ENCODE results near the gene PRUNE1. TPM values are rescaled to one million over a fixed set of nuclear protein-coding genes. Genes with fewer than 3 reads are reported as not detected.

The PRUNE1 gene
- polyA plus RNA-seq, 4 donors = 15.1 to 31.6 (median 15.6) TPM

DNA sequence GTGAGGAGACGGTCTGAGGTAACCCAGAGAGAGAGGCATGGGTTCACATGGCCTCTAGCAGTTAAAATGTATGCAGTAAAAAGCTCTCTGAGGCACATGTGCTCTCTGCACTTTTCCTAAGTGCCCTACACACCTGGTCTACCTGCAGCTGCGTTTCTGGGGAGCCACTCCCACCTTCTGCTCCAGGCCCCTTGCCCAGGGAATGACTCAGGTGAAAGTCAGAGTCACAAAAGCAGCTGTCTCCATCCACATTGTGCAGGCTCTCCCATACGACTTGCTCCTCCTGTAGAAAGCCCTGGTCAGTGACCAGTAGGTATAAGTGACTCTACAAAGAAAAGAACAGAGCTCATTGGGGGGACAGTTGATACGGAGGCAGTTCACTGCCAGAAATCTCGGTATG is 10.3 kb upstream of the PRUNE1 start:
- Histone ChIP-seq H3K4me1 (ENCODE audit: control insufficient read depth in 3 of 3, insufficient read depth in 2 of 3, low read depth in 1 of 3, low read length in 2 of 3) (peaks cover 0 to 4% (median 0%) of the 10 kb centered on the region in 3 donors), H3K36me3 (ENCODE audit: control insufficient read depth in 3 of 3, insufficient read depth in 2 of 3, low read depth in 1 of 3, low read length in 3 of 3) (peaks cover 4 to 62% (median 7%) of the 10 kb centered on the region in 3 donors), H3K27me3 (ENCODE audit: control insufficient read depth in 3 of 3, insufficient read depth in 3 of 3, low read length in 3 of 3) (no peaks in the 10 kb centered on the region), H3K9me3 (ENCODE audit: control insufficient read depth in 2 of 2, insufficient read depth in 1 of 2, low read depth in 1 of 2, low read length in 1 of 2) (no peaks in the 10 kb centered on the region), H3K4me3 (ENCODE audit: low read depth in 1 of 3, low read length in 3 of 3) (no peak overlapping the region), H3K27ac (ENCODE audit: low read depth in 1 of 3, low read length in 2 of 3) (no peak overlapping the region)
- whole genome bisulfite sequencing, 3 donors = 34 to 66% (median 46%) methylated on average over 5 of the region's 5 CpGs
- no peak for DNase-seq
- FAIRE-seq = no peak

DNA sequence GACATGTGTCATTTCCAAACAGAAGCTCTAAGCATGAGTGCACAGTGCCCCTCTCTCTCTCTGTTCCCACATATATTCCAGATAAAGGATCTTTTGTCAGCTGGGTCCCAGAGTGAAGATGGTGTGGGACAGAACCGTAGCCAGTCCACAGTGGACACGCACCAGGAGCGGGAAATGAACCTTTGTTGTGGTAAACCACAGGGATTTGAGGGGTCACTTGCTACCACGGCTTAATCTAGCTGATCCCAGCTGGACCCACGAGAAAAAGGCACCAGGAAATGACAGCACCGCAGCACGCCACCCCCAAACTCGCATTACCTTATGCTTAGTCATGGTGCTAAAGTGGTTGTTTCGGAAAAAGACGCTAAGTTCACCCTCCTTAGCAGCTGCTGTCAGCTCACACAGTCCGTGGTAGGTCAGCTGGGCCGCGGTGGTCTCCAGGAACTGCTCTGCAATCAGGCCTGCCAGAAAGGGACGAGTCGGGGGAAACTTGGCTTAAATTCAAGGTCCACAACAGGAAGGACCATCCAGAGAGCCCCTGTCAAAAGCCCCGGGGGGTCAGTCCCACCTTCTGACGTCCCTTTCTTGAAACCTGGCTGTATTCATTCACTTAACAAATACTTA is 9.1 kb upstream of the PRUNE1 start:
- FAIRE-seq = no peak
- no peak overlapping the region for H3K4me3 ChIP-seq (ENCODE audit: low read depth in 1 of 3, low read length in 3 of 3)
- WGBS, 3 donors = 73 to 80% (median 78%) methylated on average over 17 of the region's 17 CpGs
- H3K27me3 ChIP-seq (ENCODE audit: control insufficient read depth in 3 of 3, insufficient read depth in 3 of 3, low read length in 3 of 3) = no peaks in the 10 kb centered on the region
- peaks cover 4 to 64% (median 7%) of the 10 kb centered on the region in 3 donors for H3K36me3 ChIP-seq (ENCODE audit: control insufficient read depth in 3 of 3, insufficient read depth in 2 of 3, low read depth in 1 of 3, low read length in 3 of 3)
- H3K9me3 ChIP-seq (ENCODE audit: control insufficient read depth in 2 of 2, insufficient read depth in 1 of 2, low read depth in 1 of 2, low read length in 1 of 2) = no peaks in the 10 kb centered on the region
- peaks cover 0 to 8% (median 7%) of the 10 kb centered on the region in 3 donors for H3K4me1 ChIP-seq (ENCODE audit: control insufficient read depth in 3 of 3, insufficient read depth in 2 of 3, low read depth in 1 of 3, low read length in 2 of 3)
- H3K27ac ChIP-seq (ENCODE audit: low read depth in 1 of 3, low read length in 2 of 3) = no peak overlapping the region
- DNase-seq = no peak

GRCh38 chr1:150999926-151000325 is 8.3 kb upstream of the PRUNE1 start:
- FAIRE-seq (no peak), DNase-seq (no peak)
- Histone ChIP-seq H3K36me3 (ENCODE audit: control insufficient read depth in 3 of 3, insufficient read depth in 2 of 3, low read depth in 1 of 3, low read length in 3 of 3) (peaks cover 4 to 63% (median 7%) of the 10 kb centered on the region in 3 donors), H3K27me3 (ENCODE audit: control insufficient read depth in 3 of 3, insufficient read depth in 3 of 3, low read length in 3 of 3) (no peaks in the 10 kb centered on the region), H3K27ac (ENCODE audit: low read depth in 1 of 3, low read length in 2 of 3) (no peak overlapping the region), H3K9me3 (ENCODE audit: control insufficient read depth in 2 of 2, insufficient read depth in 1 of 2, low read depth in 1 of 2, low read length in 1 of 2) (no peaks in the 10 kb centered on the region), H3K4me1 (ENCODE audit: control insufficient read depth in 3 of 3, insufficient read depth in 2 of 3, low read depth in 1 of 3, low read length in 2 of 3) (peaks cover 0 to 12% (median 7%) of the 10 kb centered on the region in 3 donors), H3K4me3 (ENCODE audit: low read depth in 1 of 3, low read length in 3 of 3) (no peak overlapping the region)
- 90 to 100% (median 91%) methylated on average over 2 of the region's 2 CpGs for WGBS, 3 donors

- Histone ChIP-seq H3K36me3 (ENCODE audit: control insufficient read depth in 3 of 3, insufficient read depth in 2 of 3, low read depth in 1 of 3, low read length in 3 of 3) (peaks cover 4 to 60% (median 7%) of the 10 kb centered on the region in 3 donors), H3K4me1 (ENCODE audit: control insufficient read depth in 3 of 3, insufficient read depth in 2 of 3, low read depth in 1 of 3, low read length in 2 of 3) (peaks cover 0 to 16% (median 7%) of the 10 kb centered on the region in 3 donors), H3K4me3 (ENCODE audit: low read depth in 1 of 3, low read length in 3 of 3) (no peak overlapping the region), H3K27ac (ENCODE audit: low read depth in 1 of 3, low read length in 2 of 3) (no peak overlapping the region), H3K27me3 (ENCODE audit: control insufficient read depth in 3 of 3, insufficient read depth in 3 of 3, low read length in 3 of 3) (no peaks in the 10 kb centered on the region), H3K9me3 (ENCODE audit: control insufficient read depth in 2 of 2, insufficient read depth in 1 of 2, low read depth in 1 of 2, low read length in 1 of 2) (no peaks in the 10 kb centered on the region)
- DNase-seq (no peak), FAIRE-seq (no peak)
- whole genome bisulfite sequencing, 3 donors = 88 to 96% (median 93%) methylated on average over 3 of the region's 3 CpGs
Observed at GRCh38 chr1:151000408-151000807, 7.8 kb upstream of the PRUNE1 start.

- H3K36me3 ChIP-seq (ENCODE audit: control insufficient read depth in 3 of 3, insufficient read depth in 2 of 3, low read depth in 1 of 3, low read length in 3 of 3) = peaks cover 4 to 59% (median 7%) of the 10 kb centered on the region in 3 donors
- FAIRE-seq = no peak
Observed at GRCh38 chr1:151001602-151002001, 6.6 kb upstream of the PRUNE1 start.

DNA sequence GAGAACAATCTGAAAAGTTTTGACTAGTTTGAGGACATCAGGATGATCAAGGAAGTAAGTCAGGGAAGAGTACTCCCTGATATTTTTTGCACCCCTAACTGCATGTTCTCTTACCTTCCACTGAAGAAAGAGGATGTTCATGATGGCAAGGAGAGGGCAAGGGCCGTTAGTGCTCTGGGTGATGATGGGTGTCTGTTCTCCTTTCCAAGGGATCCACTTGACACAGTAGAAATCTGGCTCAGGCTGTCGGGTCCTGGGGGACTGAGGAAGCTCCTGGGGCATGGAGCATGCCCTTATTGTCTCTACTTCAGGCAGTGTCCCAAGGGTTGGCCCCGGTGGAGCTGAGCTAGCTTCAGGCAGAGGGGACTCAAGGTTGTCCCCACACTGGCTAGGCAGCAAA is 6.2 kb upstream of the PRUNE1 start:
- 83 to 92% (median 86%) methylated on average over 3 of the region's 3 CpGs for WGBS, 3 donors
- H3K36me3 ChIP-seq (ENCODE audit: control insufficient read depth in 3 of 3, insufficient read depth in 2 of 3, low read depth in 1 of 3, low read length in 3 of 3) = peaks cover 4 to 55% (median 7%) of the 10 kb centered on the region in 3 donors
- FAIRE-seq (no peak), DNase-seq (no peak)
- H3K4me1 ChIP-seq (ENCODE audit: control insufficient read depth in 3 of 3, insufficient read depth in 2 of 3, low read depth in 1 of 3, low read length in 2 of 3) = peaks cover 0 to 23% (median 7%) of the 10 kb centered on the region in 3 donors
- H3K27me3 ChIP-seq (ENCODE audit: control insufficient read depth in 3 of 3, insufficient read depth in 3 of 3, low read length in 3 of 3) = no peaks in the 10 kb centered on the region
- H3K27ac ChIP-seq (ENCODE audit: low read depth in 1 of 3, low read length in 2 of 3) = no peak overlapping the region
- H3K9me3 ChIP-seq (ENCODE audit: control insufficient read depth in 2 of 2, insufficient read depth in 1 of 2, low read depth in 1 of 2, low read length in 1 of 2) = no peaks in the 10 kb centered on the region
- H3K4me3 ChIP-seq (ENCODE audit: low read depth in 1 of 3, low read length in 3 of 3) = no peak overlapping the region

More at GRCh38 chr1:151001602-151002001, 6.6 kb upstream of the PRUNE1 start:
- H3K27ac ChIP-seq (ENCODE audit: low read depth in 1 of 3, low read length in 2 of 3) = no peak overlapping the region
- DNase-seq = no peak
- H3K27me3 ChIP-seq (ENCODE audit: control insufficient read depth in 3 of 3, insufficient read depth in 3 of 3, low read length in 3 of 3) = no peaks in the 10 kb centered on the region
- H3K4me1 ChIP-seq (ENCODE audit: control insufficient read depth in 3 of 3, insufficient read depth in 2 of 3, low read depth in 1 of 3, low read length in 2 of 3) = peaks cover 0 to 20% (median 7%) of the 10 kb centered on the region in 3 donors
- no peak overlapping the region for H3K4me3 ChIP-seq (ENCODE audit: low read depth in 1 of 3, low read length in 3 of 3)
- 70 to 83% (median 76%) methylated on average over 4 of the region's 4 CpGs for WGBS, 3 donors
- no peaks in the 10 kb centered on the region for H3K9me3 ChIP-seq (ENCODE audit: control insufficient read depth in 2 of 2, insufficient read depth in 1 of 2, low read depth in 1 of 2, low read length in 1 of 2)

GRCh38 chr1:151002611-151003010 is 5.6 kb upstream of the PRUNE1 start:
- DNase-seq (no peak), FAIRE-seq (no peak)
- Histone ChIP-seq H3K27ac (ENCODE audit: low read depth in 1 of 3, low read length in 2 of 3) (no peak overlapping the region), H3K4me1 (ENCODE audit: control insufficient read depth in 3 of 3, insufficient read depth in 2 of 3, low read depth in 1 of 3, low read length in 2 of 3) (peaks cover 0 to 29% (median 11%) of the 10 kb centered on the region in 3 donors), H3K4me3 (ENCODE audit: low read depth in 1 of 3, low read length in 3 of 3) (no peak overlapping the region), H3K9me3 (ENCODE audit: control insufficient read depth in 2 of 2, insufficient read depth in 1 of 2, low read depth in 1 of 2, low read length in 1 of 2) (no peaks in the 10 kb centered on the region), H3K36me3 (ENCODE audit: control insufficient read depth in 3 of 3, insufficient read depth in 2 of 3, low read depth in 1 of 3, low read length in 3 of 3) (peaks cover 4 to 49% (median 7%) of the 10 kb centered on the region in 3 donors), H3K27me3 (ENCODE audit: control insufficient read depth in 3 of 3, insufficient read depth in 3 of 3, low read length in 3 of 3) (no peaks in the 10 kb centered on the region)
- WGBS, 3 donors = 42 to 58% (median 52%) methylated on average over 2 of the region's 2 CpGs

- Histone ChIP-seq H3K36me3 (ENCODE audit: control insufficient read depth in 3 of 3, insufficient read depth in 2 of 3, low read depth in 1 of 3, low read length in 3 of 3) (peaks cover 4 to 44% (median 7%) of the 10 kb centered on the region in 3 donors), H3K27ac (ENCODE audit: low read depth in 1 of 3, low read length in 2 of 3) (peak overlapping the region in 1 of 3 donors; percentile 34), H3K4me3 (ENCODE audit: low read depth in 1 of 3, low read length in 3 of 3) (no peak overlapping the region), H3K4me1 (ENCODE audit: control insufficient read depth in 3 of 3, insufficient read depth in 2 of 3, low read depth in 1 of 3, low read length in 2 of 3) (peaks cover 0 to 34% (median 13%) of the 10 kb centered on the region in 3 donors), H3K27me3 (ENCODE audit: control insufficient read depth in 3 of 3, insufficient read depth in 3 of 3, low read length in 3 of 3) (no peaks in the 10 kb centered on the region), H3K9me3 (ENCODE audit: control insufficient read depth in 2 of 2, insufficient read depth in 1 of 2, low read depth in 1 of 2, low read length in 1 of 2) (no peaks in the 10 kb centered on the region)
- no peak for DNase-seq
- FAIRE-seq = no peak
Observed at GRCh38 chr1:151003180-151003579, 5.1 kb upstream of the PRUNE1 start.

Measured in small intestine (tissue), 7 donors.